ENCODE measurements around the gene GALNT17.

GRCh38 chr7:71479231-71479630 lies 347.3 kb downstream of the GALNT17 start:
- TF ChIP-seq POLR2AphosphoS5 (IDR thresholded peaks at IDR 0.05): no peak
- no peak for TF ChIP-seq POLR2A (IDR thresholded peaks at IDR 0.05)
- TF ChIP-seq CTCF (IDR thresholded peaks at IDR 0.05): no peak

Measured in breast epithelium (tissue), 3 donors.